NCI-H524 (cell line): Measurements from ENCODE around the gene MAP1LC3C.
A peak's percentile ranks its signal among the peaks of the same experiment; 100 is the strongest.

Experiments
- DNase-seq, 2 experiments: peaks; one replicate each; lab custom pipeline; 2025; lab: John Stamatoyannopoulos, UW

MAP1LC3C gene

GRCh38 chr1:241999026-241999425 lies at the start of gene MAP1LC3C:
Gene MAP1LC3C (minus strand): TSS chr1:241999098. CDS start chr1:241999008, 90 bp downstream.
- DNase-seq: peak in 1 of 2 experiments; percentile 11

GRCh38 chr1:242043165-242043564 lies 44.3 kb upstream of the MAP1LC3C start:
- no peak for DNase-seq

GRCh38 chr1:242034392-242034791 lies 35.5 kb upstream of the MAP1LC3C start:
- no peak for DNase-seq

- no peak for DNase-seq
These were observed 34.5 kb upstream of the MAP1LC3C start for GRCh38 chr1:242033447-242033846.

- DNase-seq: no peak
These were observed 31.2 kb upstream of the MAP1LC3C start for GRCh38 chr1:242030071-242030470.

GRCh38 chr1:242025681-242026080 lies 26.8 kb upstream of the MAP1LC3C start:
- DNase-seq: no peak

GRCh38 chr1:242023805-242024204 lies 24.9 kb upstream of the MAP1LC3C start:
- no peak for DNase-seq

GRCh38 chr1:242019018-242019417 lies 20.1 kb upstream of the MAP1LC3C start:
- no peak for DNase-seq

- peak in 1 of 2 experiments; percentile 63 for DNase-seq
These were observed 18.8 kb upstream of the MAP1LC3C start for GRCh38 chr1:242017580-242018233.

- no peak for DNase-seq
These were observed 17.6 kb upstream of the MAP1LC3C start for GRCh38 chr1:242016479-242016878.

- peak in 1 of 2 experiments; percentile 62 for DNase-seq
These were observed 13.2 kb upstream of the MAP1LC3C start for GRCh38 chr1:242011894-242012660.

GRCh38 chr1:242008826-242009495 lies 10.1 kb upstream of the MAP1LC3C start:
- DNase-seq: no peak

GRCh38 chr1:242006976-242007375 lies 8.1 kb upstream of the MAP1LC3C start:
- DNase-seq: no peak

- DNase-seq: no peak
These were observed 7.1 kb upstream of the MAP1LC3C start for GRCh38 chr1:242005866-242006535.

GRCh38 chr1:242004751-242005495 lies 6.0 kb upstream of the MAP1LC3C start:
- DNase-seq: no peak

GRCh38 chr1:242002510-242002909 lies 3.6 kb upstream of the MAP1LC3C start:
- DNase-seq: no peak

GRCh38 chr1:242002072-242002471 lies 3.2 kb upstream of the MAP1LC3C start:
- DNase-seq: no peak

- no peak for DNase-seq
These were observed 1.5 kb upstream of the MAP1LC3C start for GRCh38 chr1:242000434-242000833.

GRCh38 chr1:241998412-241998921 lies 431 bp downstream of the MAP1LC3C start:
- DNase-seq: peak in 1 of 2 experiments; percentile 44

- no peak for DNase-seq
These were observed 1.4 kb downstream of the MAP1LC3C start for GRCh38 chr1:241997401-241997998.

GRCh38 chr1:241994171-241994570 lies 4.7 kb downstream of the MAP1LC3C start:
- no peak for DNase-seq
